HUES48 (cell line): ENCODE results near the gene NMUR1.

Source experiments
- H3K27ac ChIP-seq: one replicate; pipeline ENCODE4 v1.7.0; 2013; ENCODE audit warnings: low read depth, low read length, inconsistent platforms
- H3K27me3 ChIP-seq: 2 replicates; pipeline ENCODE4 v1.6.1; 2013; ENCODE audit warnings: mild to moderate bottlenecking, low read length; ENCODE audit not compliant: control insufficient read depth, insufficient read depth
- H3K36me3 ChIP-seq: 2 replicates; pipeline ENCODE4 v1.6.1; 2013; ENCODE audit warnings: low read length; ENCODE audit not compliant: control insufficient read depth, insufficient read depth
- H3K4me1 ChIP-seq: 2 replicates; pipeline ENCODE4 v1.6.1; 2013; ENCODE audit warnings: mild to moderate bottlenecking, low read length; ENCODE audit not compliant: control insufficient read depth, insufficient read depth
- H3K4me3 ChIP-seq: 2 replicates; pipeline ENCODE4 v1.5.1; 2013; ENCODE audit warnings: mild to moderate bottlenecking, low read depth, low read length
- H3K9ac ChIP-seq: 2 replicates; pipeline ENCODE4 v1.6.1; 2013; ENCODE audit warnings: mild to moderate bottlenecking, low read depth, low read length, moderate library complexity
- H3K9me3 ChIP-seq: 2 replicates; pipeline ENCODE4 v1.6.1; 2013; ENCODE audit warnings: low read length; ENCODE audit not compliant: control insufficient read depth, insufficient read depth

Gene NMUR1

DNA sequence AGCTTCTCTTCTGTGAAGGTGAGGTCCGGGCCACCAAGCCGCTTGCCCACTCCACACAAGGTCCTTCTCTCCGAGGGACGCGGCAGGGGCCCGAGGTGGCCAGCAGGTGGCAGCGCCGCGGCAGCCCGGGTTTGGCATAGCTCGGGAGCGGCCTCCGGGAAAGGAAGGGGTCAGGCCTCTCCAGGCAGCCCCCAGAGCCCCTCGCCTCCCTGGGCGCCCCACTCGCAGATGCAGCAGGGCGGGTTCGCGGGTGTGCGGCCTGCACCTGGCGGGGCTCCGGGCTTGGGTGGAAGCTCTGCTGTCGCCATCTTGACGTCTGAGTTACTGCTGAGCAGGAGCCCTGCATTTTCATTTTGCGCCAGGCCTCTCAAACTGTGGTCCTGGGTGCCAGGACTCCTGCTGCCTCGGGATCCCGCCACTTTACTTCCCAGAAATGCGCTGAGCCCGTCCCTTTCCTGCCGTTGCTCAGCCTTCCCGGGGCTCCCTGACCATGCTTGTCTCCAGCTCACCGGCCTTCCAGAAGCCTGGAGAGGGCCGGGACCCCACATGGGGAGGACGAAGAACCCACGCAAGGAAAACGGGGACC lies 47.3 kb downstream of the NMUR1 start:
- Histone ChIP-seq H3K4me1 (no peaks in the 10 kb centered on the region), H3K9ac (no peak overlapping the region), H3K4me3 (no peak overlapping the region), H3K27ac (no peak overlapping the region), H3K27me3 (no peaks in the 10 kb centered on the region), H3K36me3 (no peaks in the 10 kb centered on the region), H3K9me3 (no peaks in the 10 kb centered on the region)

DNA sequence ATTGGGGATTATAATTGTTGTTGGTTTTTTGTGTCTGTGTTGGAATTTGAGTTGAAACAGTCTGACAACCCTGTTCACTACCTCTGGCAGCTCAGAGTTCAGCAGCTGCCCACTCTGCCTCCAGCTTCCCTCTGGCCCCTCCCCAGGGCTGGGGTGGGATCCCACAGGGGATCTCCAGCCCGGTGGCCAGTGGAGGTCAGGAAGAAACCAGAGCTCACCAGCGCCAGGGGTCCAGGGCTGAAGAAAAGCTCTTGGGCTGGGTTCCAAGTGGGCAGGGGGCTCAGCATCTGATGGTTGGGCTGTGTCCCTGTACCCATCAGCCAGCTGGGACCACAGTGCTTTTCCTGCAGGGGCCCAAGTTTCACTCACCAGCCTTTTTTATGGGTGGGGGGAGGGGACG lies 49.5 kb downstream of the NMUR1 start:
- no peaks in the 10 kb centered on the region for H3K4me1 ChIP-seq
- H3K27ac ChIP-seq = no peak overlapping the region
- no peaks in the 10 kb centered on the region for H3K27me3 ChIP-seq
- no peaks in the 10 kb centered on the region for H3K9me3 ChIP-seq
- H3K4me3 ChIP-seq = no peak overlapping the region
- H3K36me3 ChIP-seq = no peaks in the 10 kb centered on the region
- H3K9ac ChIP-seq = no peak overlapping the region

DNA sequence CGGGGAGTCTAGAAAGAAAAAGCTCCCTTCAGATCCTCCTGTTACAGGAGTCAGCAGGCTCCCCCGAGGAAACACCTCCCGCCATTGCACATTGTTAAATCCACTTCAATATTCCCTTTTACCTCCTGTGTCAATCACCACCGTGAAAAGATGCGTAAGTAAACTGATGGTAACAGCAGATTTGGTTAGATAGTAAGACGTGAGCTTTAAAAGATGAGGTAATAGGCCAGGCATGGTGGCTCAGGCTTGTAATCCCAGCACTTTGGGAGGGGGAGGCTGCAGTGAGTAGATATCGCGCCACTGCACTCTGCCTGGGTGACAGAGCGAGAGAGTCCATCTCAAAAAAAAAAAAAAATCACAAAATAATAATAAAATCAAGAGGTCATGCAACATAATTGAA lies 50.8 kb downstream of the NMUR1 start:
- no peaks in the 10 kb centered on the region for H3K9me3 ChIP-seq
- no peak overlapping the region for H3K27ac ChIP-seq
- H3K27me3 ChIP-seq = no peaks in the 10 kb centered on the region
- H3K36me3 ChIP-seq = no peaks in the 10 kb centered on the region
- no peak overlapping the region for H3K4me3 ChIP-seq
- H3K9ac ChIP-seq = no peak overlapping the region
- no peaks in the 10 kb centered on the region for H3K4me1 ChIP-seq

DNA sequence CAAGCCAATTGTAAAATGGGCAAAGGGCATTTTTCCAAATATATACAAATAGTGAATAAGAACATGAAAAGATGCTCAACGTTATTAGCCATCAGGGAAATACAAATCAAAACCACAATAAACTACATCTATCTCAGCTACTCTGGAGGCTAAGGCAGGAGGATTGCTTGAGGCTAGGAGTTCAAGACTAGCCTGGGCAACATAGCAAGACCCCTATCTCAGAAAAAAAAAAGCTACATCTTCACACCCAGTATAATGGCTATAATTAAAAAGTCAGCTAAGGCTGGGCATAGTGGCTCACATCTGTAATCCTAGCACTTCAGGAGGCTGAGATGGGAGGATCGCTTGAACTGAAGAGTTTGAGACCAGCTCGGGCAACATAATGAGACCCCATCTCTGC lies 53.3 kb downstream of the NMUR1 start:
- Histone ChIP-seq H3K4me3 (no peak overlapping the region), H3K27me3 (no peaks in the 10 kb centered on the region), H3K9ac (no peak overlapping the region), H3K36me3 (no peaks in the 10 kb centered on the region), H3K9me3 (no peaks in the 10 kb centered on the region), H3K4me1 (no peaks in the 10 kb centered on the region), H3K27ac (no peak overlapping the region)

DNA sequence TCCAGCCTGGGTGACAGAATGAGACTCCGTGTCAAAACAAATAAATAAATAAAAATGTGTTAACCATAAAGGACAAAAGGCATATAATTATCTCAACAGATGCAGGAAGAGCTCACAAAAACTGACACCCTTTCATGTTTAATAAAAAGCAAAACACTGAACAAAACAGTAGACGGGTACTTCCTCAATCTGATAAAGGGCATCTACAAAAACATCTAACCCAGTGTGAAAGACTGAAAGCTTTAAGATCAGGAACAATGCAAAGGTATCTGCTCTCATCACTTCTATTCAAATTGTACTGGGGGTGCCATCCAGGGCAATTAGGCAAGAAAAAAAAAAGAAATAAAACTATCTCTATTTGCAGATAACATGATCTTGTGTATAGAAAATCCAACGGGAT lies 54.3 kb downstream of the NMUR1 start:
- H3K9me3 ChIP-seq = no peaks in the 10 kb centered on the region
- H3K27ac ChIP-seq = no peak overlapping the region
- no peaks in the 10 kb centered on the region for H3K4me1 ChIP-seq
- H3K4me3 ChIP-seq = no peak overlapping the region
- no peak overlapping the region for H3K9ac ChIP-seq
- no peaks in the 10 kb centered on the region for H3K36me3 ChIP-seq
- H3K27me3 ChIP-seq = no peaks in the 10 kb centered on the region
